ENCODE data around the gene DGCR2.

GRCh38 chr22:19069451-19069850, 52.8 kb downstream of the DGCR2 start:
- TF ChIP-seq CTCF (IDR thresholded peaks at IDR 0.05): no peak
- TF ChIP-seq POLR2A (IDR thresholded peaks at IDR 0.05): no peak

Data from body of pancreas (tissue), 4 donors.